ENCODE results near the gene PPCDC.

Gene PPCDC, protein sequence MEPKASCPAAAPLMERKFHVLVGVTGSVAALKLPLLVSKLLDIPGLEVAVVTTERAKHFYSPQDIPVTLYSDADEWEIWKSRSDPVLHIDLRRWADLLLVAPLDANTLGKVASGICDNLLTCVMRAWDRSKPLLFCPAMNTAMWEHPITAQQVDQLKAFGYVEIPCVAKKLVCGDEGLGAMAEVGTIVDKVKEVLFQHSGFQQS

DNA sequence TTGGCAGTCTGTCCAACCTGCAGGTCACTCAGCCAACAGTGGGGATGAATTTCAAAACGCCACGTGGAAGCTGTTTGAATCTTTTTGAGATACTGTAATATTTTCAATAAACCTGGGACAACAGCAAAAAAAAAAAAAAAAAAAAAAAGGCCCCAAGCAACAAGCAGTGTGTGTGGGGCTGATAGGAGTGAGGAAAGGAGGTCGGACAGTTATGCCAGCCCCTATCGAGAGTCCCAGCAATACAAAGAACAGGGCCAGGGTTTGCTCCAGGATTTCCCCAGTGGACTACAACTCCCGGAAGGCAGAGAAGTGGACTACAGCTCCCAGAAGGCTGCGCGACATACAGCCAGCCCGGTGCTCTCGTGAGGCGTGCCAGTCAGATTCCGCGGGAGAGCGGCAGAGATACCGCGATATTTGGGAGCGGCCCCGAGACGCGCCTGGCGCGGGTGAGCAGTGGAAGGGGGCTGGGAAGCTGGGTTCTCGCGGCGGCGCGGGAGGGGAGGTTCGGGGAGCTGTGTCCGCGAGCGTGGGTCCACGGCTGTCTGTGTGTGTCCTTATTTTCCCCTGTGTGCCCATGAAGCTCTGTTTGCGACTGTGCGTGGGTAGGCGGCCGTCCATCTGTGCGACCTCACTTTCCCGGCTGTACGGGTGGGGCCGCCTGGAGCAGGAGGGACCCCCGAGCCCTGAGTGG lies at the start of gene PPCDC:
Gene PPCDC, plus strand, starts transcription at position 410 of the 691 bp plus-strand sequence. CDS start 4,729 bp downstream, outside the sequence.
- peak; percentile 75 to 79 for DNase-seq (ENCODE audit: low read depth in 2 of 2)

DNA sequence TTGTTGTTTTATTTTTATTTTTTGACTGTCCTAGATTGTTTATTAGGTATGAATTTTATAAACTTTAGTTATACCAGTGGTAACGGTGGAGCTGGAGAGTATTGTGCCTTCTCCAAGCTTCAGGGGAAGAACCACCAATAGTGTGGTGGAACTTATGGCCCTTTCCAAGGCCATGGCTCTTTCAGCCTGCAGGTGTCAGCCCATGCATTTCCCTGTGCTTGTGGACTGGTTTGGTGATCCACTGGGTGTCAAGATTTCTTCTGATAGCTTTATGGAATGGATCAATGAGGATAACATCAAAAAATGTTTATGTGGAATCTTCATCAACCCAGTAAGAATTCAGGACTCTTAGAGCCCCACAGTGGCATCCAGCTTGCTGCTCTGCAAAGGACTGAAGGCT lies 47.2 kb upstream of the PPCDC start:
- no peak for DNase-seq (ENCODE audit: low read depth in 2 of 2)

DNA sequence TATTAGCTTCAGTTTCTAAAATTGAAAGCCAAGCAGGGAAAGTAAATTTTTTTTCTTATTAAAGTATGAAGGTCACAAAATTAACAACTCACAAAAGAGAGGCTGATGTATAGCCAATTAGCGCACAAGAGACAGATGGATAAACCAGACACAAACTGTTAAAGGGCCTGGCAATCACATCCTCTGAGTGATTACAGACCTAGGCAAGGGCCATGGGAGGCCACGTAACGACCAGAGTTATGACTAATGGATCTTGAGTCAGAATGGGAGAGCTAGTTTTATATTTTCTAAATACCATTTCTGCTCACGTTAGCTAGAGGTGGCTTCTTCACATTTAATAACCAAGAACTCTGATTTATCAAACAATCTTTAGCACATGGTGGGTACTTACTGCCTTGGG lies 45.8 kb upstream of the PPCDC start:
- no peak for DNase-seq (ENCODE audit: low read depth in 2 of 2)

DNA sequence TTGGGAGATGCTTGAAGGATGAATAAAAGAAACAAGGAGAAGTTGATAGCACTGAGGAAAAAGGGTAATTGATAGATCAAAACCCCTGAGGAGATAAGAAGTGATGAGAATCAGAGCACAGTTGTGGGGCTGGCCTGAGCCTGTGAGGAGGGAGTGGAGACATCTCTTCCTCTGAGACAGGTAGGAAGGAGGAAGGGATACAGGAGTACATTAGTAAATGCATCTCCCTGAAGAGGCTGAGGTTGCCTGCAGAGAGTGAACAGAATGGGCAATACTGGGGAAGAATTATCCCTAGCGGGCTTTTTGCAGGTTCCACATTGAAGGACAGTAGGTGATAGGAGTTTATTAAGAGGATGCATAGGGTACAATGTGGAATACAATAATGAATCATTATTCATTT lies 45.3 kb upstream of the PPCDC start:
- DNase-seq (ENCODE audit: low read depth in 2 of 2) = no peak

DNA sequence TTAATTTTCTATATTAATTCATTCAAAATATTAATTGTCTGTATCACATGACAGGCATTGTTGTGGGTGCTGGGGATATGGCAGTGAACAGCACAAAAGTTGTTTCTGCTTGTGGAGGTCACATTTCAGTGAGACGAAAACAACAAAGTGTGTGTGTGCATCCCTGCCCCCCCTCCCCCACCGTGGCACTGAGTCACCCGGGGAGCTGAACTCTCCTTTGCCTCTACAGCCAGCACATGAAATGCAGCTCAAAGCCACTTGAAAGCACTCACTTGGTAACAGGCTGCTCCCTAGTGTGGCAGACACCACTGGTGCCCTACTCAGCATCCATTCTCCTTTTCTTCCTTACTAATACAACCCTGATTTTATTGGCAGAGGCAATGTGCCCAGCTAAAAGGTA lies 44.9 kb upstream of the PPCDC start:
- no peak for DNase-seq (ENCODE audit: low read depth in 2 of 2)

DNA sequence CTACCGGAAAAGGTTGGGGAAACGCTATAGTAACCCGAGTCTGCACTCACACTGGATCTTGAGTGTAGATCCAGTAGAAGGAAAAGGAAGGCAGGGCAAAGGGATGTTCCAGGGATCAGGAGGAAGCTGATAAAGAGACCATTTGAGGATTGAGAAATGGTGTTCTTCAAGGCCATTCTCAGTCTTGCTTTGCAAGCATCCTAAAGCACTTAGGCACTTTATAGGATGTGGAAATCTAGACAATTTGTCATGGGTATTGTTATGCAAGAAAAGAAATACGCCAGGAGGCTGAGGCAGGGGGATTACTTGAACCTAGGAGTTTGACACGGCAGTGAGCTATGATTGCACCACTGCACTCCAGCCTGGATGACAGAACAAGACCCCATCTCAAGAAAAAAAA lies 41.2 kb upstream of the PPCDC start:
- no peak for DNase-seq (ENCODE audit: low read depth in 2 of 2)

DNA sequence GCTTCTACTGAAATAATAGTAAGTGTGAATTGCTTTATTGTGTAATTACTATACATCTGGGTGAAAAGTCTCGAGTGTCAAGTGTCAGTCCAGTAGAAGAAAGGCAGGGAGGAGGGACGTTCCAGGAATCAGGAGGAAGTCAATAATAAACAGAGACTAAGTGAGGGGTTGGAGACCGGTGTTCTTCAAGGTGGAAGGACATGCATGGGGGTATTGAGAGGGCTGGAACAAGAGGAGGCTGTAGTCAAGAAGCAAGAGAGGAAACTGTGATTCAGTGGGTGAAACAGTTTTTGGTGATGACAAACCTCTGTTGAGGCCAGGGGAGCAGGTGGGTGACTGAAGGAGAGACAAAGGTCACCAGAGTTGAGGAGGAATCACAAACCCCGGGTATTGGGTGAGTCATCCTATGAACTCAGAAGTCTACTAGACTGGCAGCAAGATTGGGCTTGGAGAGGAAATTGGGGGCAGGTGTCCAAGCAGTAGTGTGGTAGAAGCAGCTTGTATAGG lies 39.6 kb upstream of the PPCDC start:
- DNase-seq (ENCODE audit: low read depth in 2 of 2) = no peak

DNA sequence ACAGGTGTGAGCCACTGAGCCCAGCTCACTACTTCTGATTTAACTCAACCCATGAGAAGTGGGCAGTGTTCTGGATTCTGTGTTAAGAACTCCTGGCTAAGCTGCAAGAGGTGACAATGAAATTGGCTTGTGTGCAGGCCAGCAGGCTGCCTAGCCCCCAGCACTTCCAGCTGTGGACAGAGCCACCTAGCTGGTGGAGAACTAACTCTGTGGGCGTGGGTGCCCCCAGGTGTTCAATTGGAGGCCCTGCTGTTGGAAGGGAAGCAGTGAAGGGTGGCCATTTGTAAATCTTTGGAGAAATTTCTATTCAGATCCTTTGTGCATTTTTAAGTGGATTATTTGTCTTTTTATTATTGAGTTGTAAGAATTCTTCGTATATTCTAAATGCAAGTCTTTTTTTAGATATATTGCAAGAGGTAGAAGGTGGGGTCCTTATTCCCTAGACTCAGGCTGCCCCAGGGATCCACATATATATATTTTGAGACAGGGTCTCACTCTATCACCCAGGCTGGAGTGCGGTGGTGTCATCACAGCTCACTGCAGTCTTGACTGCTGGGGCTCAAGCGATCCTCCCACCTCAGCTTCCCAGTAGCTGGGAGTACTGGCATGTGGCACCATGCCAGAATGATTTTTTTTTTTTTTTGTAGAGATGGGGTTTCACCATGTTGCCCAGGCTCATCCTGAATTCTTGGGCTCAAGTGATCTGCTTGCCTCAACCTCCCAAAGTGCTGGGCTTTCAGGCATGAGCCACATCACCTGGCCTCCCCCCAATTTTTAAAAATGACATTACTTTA lies 35.2 kb upstream of the PPCDC start:
- no peak for DNase-seq (ENCODE audit: low read depth in 2 of 2)

DNA sequence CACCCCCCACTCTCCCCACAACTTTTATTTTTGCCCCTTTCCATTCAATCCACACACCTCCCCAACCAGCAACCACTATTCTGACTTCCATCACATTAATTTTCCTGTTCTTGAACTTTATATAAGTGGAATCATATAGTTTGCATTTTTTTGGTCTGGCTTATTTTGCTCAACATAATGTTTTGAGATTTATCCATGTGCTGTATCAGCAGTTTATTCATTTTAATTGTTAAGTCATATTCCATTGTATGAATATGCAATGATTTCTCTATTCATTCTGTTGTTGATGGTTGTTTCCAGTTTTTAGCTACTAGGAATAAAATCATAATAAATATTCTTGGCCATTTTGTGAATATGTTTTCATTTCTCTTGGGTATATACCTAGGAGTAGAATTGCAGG lies 33.9 kb upstream of the PPCDC start:
- DNase-seq (ENCODE audit: low read depth in 2 of 2) = no peak

DNA sequence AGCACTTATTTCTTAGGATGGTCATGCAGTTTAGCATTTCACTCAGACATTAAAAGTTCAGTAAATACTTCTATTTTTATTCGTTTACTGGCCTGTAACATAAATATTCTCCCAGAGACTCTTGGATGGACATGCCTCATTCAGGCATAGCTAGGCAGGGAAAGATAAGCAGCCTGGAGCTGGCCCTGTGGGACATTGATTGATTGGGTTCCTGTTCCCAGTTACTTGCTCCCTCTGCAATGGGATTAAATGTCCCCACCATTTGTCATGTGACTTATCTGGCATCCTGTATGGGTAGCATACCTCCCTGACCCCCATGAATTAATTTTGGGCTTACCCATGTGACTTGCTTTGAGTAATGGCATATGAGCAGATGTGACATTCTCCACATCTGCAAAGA lies 30.8 kb upstream of the PPCDC start:
- DNase-seq (ENCODE audit: low read depth in 2 of 2) = no peak

DNA sequence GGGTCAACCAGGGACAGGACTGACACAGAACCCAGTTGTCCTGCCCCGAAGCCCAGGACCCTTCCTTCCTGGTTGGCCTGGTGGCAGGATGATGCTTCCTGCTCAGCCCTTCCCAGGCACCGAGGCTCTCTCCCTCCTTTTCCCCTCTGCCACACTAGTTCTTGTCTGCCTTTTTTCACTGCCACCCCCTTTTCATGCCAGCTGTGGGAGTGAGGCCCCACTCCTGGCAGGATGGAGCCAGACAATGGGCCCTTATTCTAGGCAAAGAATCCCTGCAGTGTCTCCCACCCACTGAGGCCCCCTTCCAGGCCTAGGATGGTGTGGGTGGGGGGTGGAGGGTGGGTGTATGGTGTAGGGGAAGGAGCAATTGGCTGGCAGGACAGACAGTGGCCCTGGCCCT lies 29.2 kb upstream of the PPCDC start:
- no peak for DNase-seq (ENCODE audit: low read depth in 2 of 2)

DNA sequence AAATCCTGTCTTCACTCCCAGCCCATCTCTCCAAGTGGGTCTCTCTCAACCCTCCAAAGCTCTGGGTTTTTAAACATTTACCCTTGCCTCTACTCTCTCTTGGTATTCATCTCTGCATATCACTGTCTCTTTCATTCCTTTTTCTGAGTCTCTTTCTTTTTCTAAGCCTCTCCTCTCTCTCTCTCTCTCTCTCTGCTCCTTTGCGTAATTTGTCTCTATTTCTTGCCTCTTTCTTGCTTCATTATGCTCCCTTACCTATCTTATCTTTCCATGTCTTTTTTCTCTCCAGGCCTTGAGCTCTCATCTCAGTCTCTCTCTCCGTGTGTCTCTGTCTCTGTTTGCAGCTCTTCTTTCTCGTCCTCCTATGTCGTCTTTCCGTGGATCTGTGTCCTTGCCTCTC lies 28.7 kb upstream of the PPCDC start:
- DNase-seq (ENCODE audit: low read depth in 2 of 2) = no peak

DNA sequence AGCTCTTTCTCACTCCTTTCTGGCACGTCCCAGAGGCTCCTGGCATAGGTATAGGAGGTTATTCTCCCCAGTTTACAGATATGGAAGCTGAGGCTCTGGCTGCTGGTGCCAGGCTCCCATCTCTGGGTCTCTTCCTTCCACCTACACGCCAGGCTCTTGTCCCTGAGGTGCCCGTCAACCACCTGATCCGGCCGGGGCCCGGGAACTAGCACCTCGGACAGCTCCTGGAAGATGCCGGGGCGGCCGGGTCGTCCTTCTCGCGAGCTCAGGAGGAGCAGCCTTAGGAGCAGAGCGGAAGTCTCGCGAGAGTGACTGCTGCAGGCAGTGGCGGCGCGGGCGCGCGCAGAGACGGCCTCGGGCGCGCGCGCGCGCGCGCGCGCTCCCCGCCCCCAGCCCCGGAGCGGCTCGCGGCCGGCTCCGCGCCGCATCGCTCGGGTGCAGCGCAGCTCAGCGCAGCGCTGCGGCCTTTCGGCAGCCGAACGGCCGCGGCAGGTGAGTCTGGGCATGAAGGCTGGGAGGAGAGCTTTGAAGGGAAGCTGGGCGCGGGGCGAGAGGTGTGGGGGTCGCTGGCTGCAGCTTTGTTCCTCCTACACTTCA lies 28.1 kb upstream of the PPCDC start, which contains the start of gene SCAMP5:
Gene SCAMP5, plus strand, starts transcription at position 382 of the 597 bp plus-strand sequence. CDS start 16,277 bp downstream, outside the sequence.
- peak; percentile 79 to 86 for DNase-seq (ENCODE audit: low read depth in 2 of 2)

DNA sequence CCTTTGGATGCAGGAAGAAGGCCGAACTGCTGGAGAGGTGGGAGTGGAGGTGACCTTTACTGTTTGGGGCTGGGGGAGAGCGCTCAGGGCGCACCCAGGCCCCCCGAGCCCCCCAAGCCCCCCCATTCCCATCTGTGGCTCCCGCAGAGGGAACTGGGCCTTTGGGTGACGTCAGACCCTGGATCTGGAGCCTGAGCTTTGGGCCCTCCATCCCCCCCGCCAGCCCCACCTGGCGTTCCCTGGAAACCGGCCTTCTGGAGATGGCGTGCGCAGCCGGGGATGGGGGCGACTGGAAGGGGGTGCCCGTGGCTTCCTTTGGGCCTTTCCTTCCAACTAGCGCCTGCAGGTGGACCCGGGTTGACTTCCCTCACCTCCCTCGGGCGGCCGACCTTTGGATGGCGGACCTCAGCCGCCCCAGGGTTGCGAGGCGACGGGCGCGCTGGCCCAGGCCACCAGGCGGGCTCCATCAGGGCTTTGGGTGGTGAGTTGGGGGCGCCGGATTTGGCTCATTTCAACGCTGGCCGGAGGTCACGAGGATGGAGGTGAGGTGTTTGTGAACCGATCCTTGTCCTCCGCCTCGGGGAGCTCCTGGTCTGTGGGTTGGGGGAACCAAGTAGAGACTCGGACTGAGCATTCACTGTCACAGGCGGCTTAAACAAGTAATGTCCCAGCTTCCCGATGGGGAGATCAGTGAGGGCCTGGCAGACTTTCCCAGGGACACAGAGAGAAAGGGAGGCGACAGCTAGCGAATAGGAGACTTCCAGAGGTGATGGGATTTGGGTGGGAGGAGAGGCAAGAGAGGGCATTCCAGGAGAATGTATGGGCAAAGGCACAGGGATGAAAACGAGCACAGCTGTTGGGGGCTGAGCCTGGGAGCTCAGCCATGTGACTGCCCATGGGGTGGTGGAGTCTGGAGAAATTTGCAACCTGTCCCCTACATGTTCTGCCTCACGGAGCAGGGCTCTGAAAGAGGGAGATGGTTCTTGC lies 27.3 kb upstream of the PPCDC start:
- no peak for DNase-seq (ENCODE audit: low read depth in 2 of 2)

DNA sequence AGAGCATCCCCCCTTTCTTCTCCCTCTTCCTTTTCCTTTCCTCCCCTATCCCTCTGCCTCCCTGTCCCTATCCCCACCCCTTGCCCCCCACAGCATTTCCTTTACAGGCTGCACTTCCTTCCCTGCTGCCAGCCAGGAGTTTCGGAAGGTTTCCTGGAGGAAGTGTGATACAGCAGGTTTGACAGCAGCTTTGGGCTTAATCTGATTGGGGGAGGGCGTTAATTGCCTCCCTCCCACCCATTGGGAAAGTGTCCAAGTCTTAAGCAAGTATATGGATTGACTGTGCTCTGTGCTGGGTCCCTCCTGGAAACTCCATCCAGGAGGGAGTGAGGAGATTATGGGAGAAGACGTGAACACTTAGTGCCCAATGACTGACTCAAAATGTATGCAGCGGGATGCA lies 26.2 kb upstream of the PPCDC start:
- DNase-seq (ENCODE audit: low read depth in 2 of 2) = no peak

DNA sequence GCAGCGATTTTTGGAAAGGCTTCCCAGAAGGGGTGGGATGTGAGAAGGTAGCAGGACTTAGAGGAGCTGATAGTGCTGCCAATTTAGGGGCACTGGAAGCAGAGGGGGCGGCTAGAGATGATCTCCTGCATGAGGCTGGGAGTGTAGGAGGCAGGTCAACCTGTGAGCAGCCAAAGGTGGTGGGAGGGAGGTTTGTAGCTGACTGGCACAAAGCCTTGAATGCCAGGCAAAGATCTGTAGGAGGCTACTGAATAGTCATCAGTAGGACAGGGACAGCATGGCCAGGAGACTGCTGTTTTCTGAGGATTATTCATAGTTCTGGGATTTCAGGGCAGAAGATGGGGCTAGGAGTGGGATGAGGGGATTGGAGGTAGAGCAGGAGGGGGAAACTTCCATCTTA lies 25.8 kb upstream of the PPCDC start:
- no peak for DNase-seq (ENCODE audit: low read depth in 2 of 2)

DNA sequence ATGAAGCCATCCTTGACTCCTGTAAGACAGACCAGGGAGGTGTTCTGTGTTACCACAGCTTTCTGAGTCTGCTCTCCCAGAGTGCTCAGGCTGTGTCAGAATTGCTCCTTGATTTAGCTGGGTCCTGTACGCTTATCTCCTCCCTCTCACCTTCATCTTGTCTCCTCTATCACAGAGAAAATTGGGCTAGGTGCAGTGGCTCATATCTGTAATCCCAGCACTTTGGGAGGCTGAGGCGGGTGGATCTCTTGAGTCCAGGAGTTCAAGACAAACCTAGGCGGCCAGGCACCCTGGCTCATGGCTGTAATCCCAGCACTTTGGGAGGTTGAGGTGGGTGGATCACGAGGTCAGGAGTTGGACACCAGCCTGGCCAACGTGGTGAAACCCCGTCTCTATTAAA lies 22.1 kb upstream of the PPCDC start:
- DNase-seq (ENCODE audit: low read depth in 2 of 2) = no peak

DNA sequence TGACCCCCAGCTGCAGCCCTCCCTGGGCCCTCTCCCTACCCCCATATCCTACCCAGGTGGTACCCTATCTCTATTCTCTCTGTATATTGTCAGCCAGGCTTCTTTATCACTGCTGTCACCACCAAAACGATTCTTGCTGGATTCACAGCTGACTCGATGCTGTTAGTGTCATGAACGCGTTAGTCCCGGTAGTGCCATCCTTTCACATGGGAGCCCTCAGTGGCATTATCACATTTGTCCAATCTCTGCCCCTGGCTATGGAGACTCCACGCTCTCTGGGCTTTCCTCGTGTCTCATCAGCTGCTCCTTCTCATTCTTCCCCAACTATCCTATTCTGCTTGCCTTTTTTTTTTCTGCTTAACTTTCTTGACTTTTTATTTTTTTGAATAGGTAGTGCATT lies 21.0 kb upstream of the PPCDC start:
- no peak for DNase-seq (ENCODE audit: low read depth in 2 of 2)

DNA sequence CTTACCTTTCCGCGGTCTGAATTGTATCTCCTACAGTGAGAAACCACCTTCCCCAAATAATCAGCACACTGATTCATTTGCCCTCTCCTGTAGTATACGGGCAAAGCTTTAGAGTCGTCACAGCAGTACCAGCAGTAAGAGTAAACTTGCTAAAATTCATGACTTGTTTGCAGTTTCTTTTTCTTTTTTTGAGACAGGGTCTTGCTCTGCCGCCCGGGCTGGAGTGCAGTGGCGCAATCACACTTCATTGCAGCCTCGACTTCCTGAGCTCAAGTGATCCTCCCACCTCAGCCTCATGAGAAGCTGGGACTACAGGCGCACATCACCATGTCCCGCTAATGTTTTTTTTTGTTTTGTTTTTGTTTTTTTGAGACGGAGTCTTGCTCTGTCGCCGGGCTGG lies 16.2 kb upstream of the PPCDC start:
- DNase-seq (ENCODE audit: low read depth in 2 of 2) = no peak

DNA sequence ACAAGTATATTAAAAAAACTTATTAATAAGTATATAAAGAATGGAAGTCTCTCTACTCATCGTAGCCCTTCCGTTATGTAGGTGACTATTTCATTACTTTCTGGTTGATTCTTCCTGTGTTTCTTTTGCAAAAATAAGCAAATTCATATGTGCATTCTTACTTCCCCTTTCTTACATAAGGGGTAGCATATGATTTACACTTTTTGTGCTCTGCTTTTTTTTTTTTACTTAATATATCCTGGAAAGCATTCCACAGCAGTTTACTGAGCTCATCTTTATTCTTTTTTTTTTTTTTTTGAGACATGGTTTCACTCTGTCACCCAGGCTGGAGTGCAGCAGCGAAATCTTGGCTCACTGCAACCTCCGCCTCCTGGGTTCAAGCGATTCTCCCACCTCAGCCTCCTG lies 15.2 kb upstream of the PPCDC start:
- DNase-seq (ENCODE audit: low read depth in 2 of 2) = no peak

Measured in stimulated activated CD4-positive, alpha-beta T cell treated with anti-CD3 and anti-CD28 coated beads, Interleukin-1b, Interleukin-23, amount 100 ng/mL, for 1 hour (primary cell).